Left kidney (tissue), 2 donors: ENCODE measurements around the gene CLASP1. TPM values are rescaled to one million over a fixed set of nuclear protein-coding genes. Genes with fewer than 3 reads are reported as not detected.
"Not testable (repeated sequence)": the region's sequence is repeated elsewhere in the genome, so short reads cannot be mapped to it uniquely, and the experiment has no call there.

ENCODE experiments used
- DNase-seq: peaks from one replicate; pipeline ENCODE4 v3.0.0-alpha.2; 2013
- polyA plus RNA-seq: library from polyadenylated mRNA; unstranded; fragments of 120-200 nt; gene quantifications from one replicate; pipeline ENCODE4 v1.2.1, GENCODE V29; 2013; ENCODE audit not compliant: insufficient read length

Gene CLASP1
- polyA plus RNA-seq, 1 donor = 54.6 TPM

GRCh38 chr2:121625953-121626352, 23.3 kb downstream of the CLASP1 start:
- no peak for DNase-seq

GRCh38 chr2:121617042-121617599, 32.1 kb downstream of the CLASP1 start:
- no peak for DNase-seq

DNA sequence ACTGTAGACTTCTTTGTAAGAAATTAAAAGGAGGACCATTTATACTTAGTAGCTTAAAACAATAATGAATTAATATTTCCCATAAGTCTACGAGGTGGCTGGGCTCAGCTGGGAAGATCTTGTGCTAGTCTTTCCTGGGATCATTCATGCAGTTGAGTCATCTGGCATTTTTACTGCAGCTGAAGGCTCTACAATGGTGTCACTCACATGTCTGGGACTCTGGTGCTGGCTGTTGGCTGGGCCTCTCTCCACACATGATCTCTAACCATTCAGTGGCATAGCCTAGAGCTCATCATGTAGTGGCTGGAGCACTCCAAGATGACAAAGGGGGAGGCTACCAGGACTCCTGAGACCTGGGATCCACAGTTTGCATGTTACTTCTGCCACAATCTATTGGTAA, 35.5 kb downstream of the CLASP1 start:
- no peak for DNase-seq

GRCh38 chr2:121613152-121613551, 36.1 kb downstream of the CLASP1 start:
- no peak for DNase-seq

DNA sequence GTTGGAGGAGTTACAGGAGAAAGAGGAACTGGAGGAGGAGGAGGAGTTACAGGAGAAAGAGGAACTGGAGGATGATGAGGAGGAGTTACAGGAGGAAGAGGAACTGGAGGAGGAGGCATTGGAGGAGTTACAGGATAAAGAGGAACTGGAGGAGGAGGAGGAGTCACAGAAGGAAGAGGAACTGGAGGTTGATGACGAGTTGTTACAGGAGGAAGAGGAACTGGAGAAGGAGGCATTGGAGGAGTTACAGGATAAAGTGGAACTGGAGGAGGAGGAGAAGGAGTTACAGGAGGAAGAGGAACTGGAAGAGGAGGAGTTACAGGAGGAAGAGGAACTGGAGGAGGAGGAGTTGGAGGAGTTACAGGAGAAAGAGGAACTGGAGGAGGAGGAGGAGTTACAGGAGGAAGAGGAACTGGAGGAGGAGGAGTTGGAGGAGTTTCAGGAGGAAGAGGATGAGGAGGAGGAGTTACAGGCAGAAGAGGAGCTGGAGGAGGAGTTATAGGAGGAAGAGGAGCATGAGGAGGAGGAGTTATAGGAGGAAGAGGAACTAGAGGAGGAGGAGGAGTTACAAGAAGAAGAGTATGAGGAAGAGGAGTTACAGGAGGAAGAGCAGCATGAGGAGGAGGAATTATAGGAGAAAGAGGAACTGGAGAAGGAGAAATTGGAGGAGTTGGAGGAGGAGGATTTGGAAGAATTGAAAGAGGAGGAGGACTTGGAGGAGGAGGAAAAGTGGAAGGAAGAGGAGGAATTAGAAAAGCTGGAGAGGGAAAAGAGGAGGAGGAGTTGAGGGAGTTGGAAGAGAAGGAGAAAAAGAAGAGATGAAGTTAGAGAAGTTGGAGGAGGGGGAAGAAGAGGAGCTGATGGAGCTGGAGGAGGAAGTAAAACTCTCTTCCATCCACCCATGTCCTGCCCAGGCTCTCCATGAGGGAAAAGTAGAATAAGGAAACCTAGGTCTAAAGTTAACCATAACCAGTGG, 37.2 kb downstream of the CLASP1 start:
- DNase-seq = no peak

GRCh38 chr2:121611048-121611649, 38.1 kb downstream of the CLASP1 start:
- not testable (repeated sequence) for DNase-seq

- DNase-seq = not testable (repeated sequence)
Measured at GRCh38 chr2:121610487-121610874, 38.8 kb downstream of the CLASP1 start.

GRCh38 chr2:121608967-121609366, 40.3 kb downstream of the CLASP1 start:
- DNase-seq = no peak

DNA sequence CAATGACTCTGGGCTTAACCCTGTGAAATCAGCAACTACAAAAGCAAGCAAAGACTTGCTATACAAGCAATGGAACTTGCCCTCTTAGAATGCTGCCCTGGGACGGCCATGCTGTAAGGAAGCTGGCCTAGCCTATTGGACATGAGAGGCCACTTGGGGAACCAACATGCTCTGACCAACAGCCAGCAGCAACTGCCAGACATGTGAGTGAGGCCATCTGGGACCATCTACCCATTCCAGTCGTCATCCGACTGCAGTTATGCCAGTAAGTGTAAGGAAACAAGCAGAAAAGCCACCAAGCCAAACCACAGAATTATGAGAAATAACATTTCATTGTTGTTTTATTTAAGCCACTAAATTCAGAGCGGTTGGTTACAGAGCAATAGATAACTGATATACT, 40.9 kb downstream of the CLASP1 start:
- no peak for DNase-seq

- no peak for DNase-seq
Measured at GRCh38 chr2:121605820-121606733, 43.2 kb downstream of the CLASP1 start.

- DNase-seq = no peak
Measured at GRCh38 chr2:121603185-121603584, 46.1 kb downstream of the CLASP1 start.

- no peak for DNase-seq
Measured at GRCh38 chr2:121599963-121600651, 49.2 kb downstream of the CLASP1 start.

DNA sequence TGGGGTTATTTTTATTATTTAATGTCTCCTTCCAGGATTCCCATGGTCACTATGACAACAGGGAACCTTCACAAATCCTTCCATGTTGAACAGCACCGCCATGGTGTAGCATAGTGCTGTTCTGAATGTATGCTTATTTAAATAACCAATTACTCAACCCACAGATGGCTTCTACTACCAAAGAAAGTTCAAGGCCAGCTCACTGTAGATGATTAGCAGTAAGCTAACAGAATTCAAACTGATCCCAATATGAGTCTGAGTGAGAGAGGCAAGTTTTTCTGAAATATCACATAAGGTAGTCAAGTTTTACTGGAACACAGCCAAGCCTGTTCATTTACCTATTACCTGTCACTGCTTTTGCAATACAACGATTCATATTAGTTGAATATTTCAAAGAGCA, 51.2 kb downstream of the CLASP1 start:
- no peak for DNase-seq

GRCh38 chr2:121596221-121597080, 52.8 kb downstream of the CLASP1 start:
- no peak for DNase-seq

DNA sequence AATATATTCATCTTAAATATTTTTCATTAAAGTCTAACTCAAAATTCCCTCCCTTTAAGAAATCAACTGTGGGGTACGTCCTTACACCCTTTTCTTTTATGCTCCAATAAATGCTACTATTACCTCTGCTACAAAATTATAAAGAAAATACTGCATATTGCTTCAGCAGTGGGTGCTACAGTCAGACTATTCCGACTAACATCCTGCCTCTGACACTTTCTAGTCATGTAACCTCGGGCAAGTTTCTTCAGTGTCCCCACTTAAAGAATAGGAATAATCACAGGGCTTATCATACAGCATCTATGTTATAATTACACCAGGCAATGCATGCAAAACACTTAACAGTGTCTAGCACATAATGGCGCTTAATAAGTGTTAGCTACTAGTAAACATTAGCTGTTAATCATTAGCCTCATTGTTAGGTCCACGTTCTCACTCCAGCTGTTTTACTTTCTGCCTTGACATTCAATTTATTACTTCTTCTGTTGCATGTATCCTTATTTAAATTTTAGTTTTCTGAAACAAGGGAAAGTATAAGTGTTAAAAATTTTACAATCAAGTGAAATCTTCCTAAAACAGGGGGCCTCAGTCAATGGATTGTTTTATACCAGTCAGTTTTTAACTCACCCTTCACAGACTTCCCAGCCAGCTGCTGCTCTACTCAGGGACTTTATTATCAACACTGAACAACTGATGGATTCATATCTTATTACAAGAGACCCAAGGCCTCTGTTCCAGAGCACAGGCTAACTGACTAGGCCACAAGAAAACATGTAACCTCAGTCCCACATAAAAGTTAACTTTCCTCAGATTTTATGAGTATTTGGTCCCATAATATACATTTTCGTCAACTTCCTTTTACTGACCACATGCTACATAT, 54.0 kb downstream of the CLASP1 start:
- DNase-seq = no peak

GRCh38 chr2:121591199-121591598, 58.1 kb downstream of the CLASP1 start:
- no peak for DNase-seq

- no peak for DNase-seq
Measured at GRCh38 chr2:121588357-121588756, 60.9 kb downstream of the CLASP1 start.

DNA sequence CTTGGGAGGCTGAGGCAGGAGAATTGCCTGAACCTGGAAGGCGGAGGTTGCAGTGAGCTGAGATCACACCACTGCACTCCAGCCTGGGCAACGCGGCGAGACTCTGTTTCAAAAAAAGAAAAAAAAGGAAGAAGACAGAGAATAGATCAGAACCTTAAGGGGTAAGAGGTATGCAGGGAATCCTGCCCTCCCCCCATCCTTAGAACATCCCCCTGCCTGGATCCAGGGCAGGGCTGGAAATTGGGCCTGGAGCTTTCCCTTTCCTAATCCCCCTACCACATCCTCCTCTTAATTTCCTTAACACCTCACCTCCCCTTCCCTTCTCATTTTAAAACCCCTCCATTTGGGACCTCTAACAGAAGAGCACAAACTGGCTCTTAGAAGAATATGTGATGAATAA, 62.1 kb downstream of the CLASP1 start:
- DNase-seq = no peak

DNA sequence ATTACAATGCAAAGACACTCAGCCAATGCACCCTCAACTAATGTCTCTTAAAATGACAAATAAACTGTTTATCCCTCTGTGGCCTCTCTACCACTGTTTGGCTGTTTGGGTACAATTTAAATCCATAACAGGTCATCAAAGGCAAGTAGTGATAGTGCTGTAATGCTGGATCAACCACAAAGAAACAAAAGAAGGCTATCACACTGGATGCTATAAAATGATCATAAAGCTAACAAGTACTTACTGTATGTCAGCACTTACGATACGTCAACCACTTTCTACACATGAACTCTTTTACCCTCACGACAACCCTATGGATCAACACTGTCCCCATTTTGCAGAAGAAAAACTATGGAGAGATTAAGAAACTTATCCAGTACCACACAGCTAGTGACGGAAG, 64.5 kb downstream of the CLASP1 start:
- DNase-seq = no peak
